HG03460 (cell line): ENCODE results near the gene ZNF687.
"Not testable (repeated sequence)": the region's sequence is repeated elsewhere in the genome, so short reads cannot be mapped to it uniquely, and the experiment has no call there.

Source experiments
- ATAC-seq: cut with Tn5 transposase; IDR thresholded peaks from one replicate; pipeline ENCODE4 v1.9.1; 2021; ENCODE audit not compliant: unreplicated experiment

ZNF687 gene

GRCh38 chr1:151275341-151275740, 6.8 kb upstream of the ZNF687 start:
- not testable (repeated sequence) for ATAC-seq

- no peak for ATAC-seq
Measured at GRCh38 chr1:151277249-151277648, 4.8 kb upstream of the ZNF687 start.

GRCh38 chr1:151281225-151281968, 702 bp upstream of the ZNF687 start:
- ATAC-seq: peak; percentile 37

- no peak for ATAC-seq
Measured at GRCh38 chr1:151282883-151283725, 1.0 kb downstream of the ZNF687 start.

GRCh38 chr1:151284013-151284577, 2.0 kb downstream of the ZNF687 start:
- ATAC-seq: no peak

- no peak for ATAC-seq
Measured at GRCh38 chr1:151286619-151287340, 4.7 kb downstream of the ZNF687 start.

GRCh38 chr1:151287341-151287699, 5.2 kb downstream of the ZNF687 start:
- ATAC-seq: no peak

GRCh38 chr1:151287767-151288500, 5.8 kb downstream of the ZNF687 start:
- no peak for ATAC-seq

- ATAC-seq: no peak
Measured at GRCh38 chr1:151288502-151288901, 6.4 kb downstream of the ZNF687 start.

GRCh38 chr1:151289080-151289935, 7.2 kb downstream of the ZNF687 start:
- no peak for ATAC-seq

- no peak for ATAC-seq
Measured at GRCh38 chr1:151289991-151290708, 8.1 kb downstream of the ZNF687 start.

- no peak for ATAC-seq
Measured at GRCh38 chr1:151290709-151291303, 8.7 kb downstream of the ZNF687 start.

GRCh38 chr1:151292207-151293030, 10.3 kb downstream of the ZNF687 start:
- ATAC-seq: no peak

- ATAC-seq: no peak
Measured at GRCh38 chr1:151293093-151293492, 11.0 kb downstream of the ZNF687 start.

GRCh38 chr1:151294742-151295462, 12.8 kb downstream of the ZNF687 start:
- no peak for ATAC-seq

- no peak for ATAC-seq
Measured at GRCh38 chr1:151309811-151310323, 27.8 kb downstream of the ZNF687 start.

GRCh38 chr1:151311011-151311410, 28.9 kb downstream of the ZNF687 start:
- ATAC-seq: no peak
